NT2/D1 (cell line): ENCODE results near the gene RPRD1B.

ENCODE experiments used
- SUZ12 ChIP-seq: IDR thresholded peaks from 2 replicates; pipeline ENCODE4 v1.6.1; 2011; ENCODE audit not compliant: insufficient read length, insufficient read depth; ENCODE audit errors: extremely low read depth
- YY1 ChIP-seq: IDR thresholded peaks from 2 replicates; pipeline ENCODE4 v1.6.1; 2011; ENCODE audit not compliant: insufficient read length, insufficient read depth

- TF ChIP-seq YY1 (no peak), SUZ12 (no peak)
Measured at GRCh38 chr20:38104285-38104684, 70.7 kb downstream of the RPRD1B start.
